CD14-positive monocyte (primary cell): ENCODE results near the gene PTPRR. TPM values are rescaled to one million over a fixed set of nuclear protein-coding genes. Genes with fewer than 3 reads are reported as not detected.

Source experiments
- DNase-seq, 3 donors: peaks; one replicate each; pipeline ENCODE4 v3.0.0-alpha.2; 2011 to 2022
- H2AFZ ChIP-seq: 2 replicates; pipeline ENCODE4 v1.6.0; 2012; ENCODE audit warnings: mild to moderate bottlenecking, low read depth, low read length, inconsistent platforms; ENCODE audit not compliant: insufficient read depth, poor library complexity, severe bottlenecking
- H3K27ac ChIP-seq, 2 donors: 1 replicate in 1 of 2; 2 replicates in 1 of 2; pipeline ENCODE4 v1.5.1; 2012 to 2013; ENCODE audit warnings: low read length in 2 of 2, control low read depth in 1 of 2, inconsistent platforms in 1 of 2, low read depth in 1 of 2, mild to moderate bottlenecking in 1 of 2
- H3K27me3 ChIP-seq, 2 donors: one replicate each; pipeline versions ENCODE4 v1.6.0 to v1.6.1; 2011 to 2013; ENCODE audit warnings: low read length in 2 of 2; ENCODE audit not compliant: control insufficient read depth in 2 of 2, insufficient read depth in 2 of 2
- H3K36me3 ChIP-seq, 2 donors: replicated peaks in 1 of 2; 1 replicate in 1 of 2; 2 replicates in 1 of 2; pipeline versions ENCODE4 v1.5.1 to v1.6.1; 2012 to 2013; ENCODE audit warnings: low read length in 2 of 2, control low read depth in 1 of 2, inconsistent platforms in 1 of 2, mild to moderate bottlenecking in 1 of 2; ENCODE audit not compliant: insufficient read depth in 2 of 2, control insufficient read depth in 1 of 2
- H3K4me1 ChIP-seq, 2 donors: 1 replicate in 1 of 2; 2 replicates in 1 of 2; pipeline versions ENCODE4 v1.5.1 to v1.6.1; 2012 to 2013; ENCODE audit warnings: low read length in 2 of 2, control low read depth in 1 of 2, inconsistent platforms in 1 of 2, mild to moderate bottlenecking in 1 of 2, moderate library complexity in 1 of 2; ENCODE audit not compliant: insufficient read depth in 2 of 2, control insufficient read depth in 1 of 2
- H3K4me2 ChIP-seq: replicated peaks from 2 replicates; pipeline ENCODE3; 2012; ENCODE audit warnings: low read length, moderate library complexity, mild to moderate bottlenecking; ENCODE audit not compliant: poor library complexity, severe bottlenecking; ENCODE audit errors: extremely low read depth
- H3K4me3 ChIP-seq, 3 experiments: fragments of 200-600 bp in 1 of 3; sonication (generic) in 1 of 3; replicated peaks in 1 of 3; 1 replicate in 2 of 3; 2 replicates in 1 of 3; pipeline ENCODE4 v1.5.1; 2011 to 2013; ENCODE audit warnings: low read length in 3 of 3, mild to moderate bottlenecking in 3 of 3, control low read depth in 2 of 3, low read depth in 2 of 3, inconsistent platforms in 1 of 3, moderate library complexity in 1 of 3
- H3K79me2 ChIP-seq: 2 replicates; pipeline ENCODE4 v1.6.0; 2012; ENCODE audit warnings: mild to moderate bottlenecking, control low read depth, inconsistent platforms, low read length, moderate library complexity; ENCODE audit not compliant: insufficient read depth
- H3K9ac ChIP-seq: 2 replicates; pipeline ENCODE4 v1.6.0; 2017; ENCODE audit warnings: low read length, mild to moderate bottlenecking; ENCODE audit not compliant: insufficient read depth, poor library complexity, severe bottlenecking
- H3K9me3 ChIP-seq, 2 donors: replicated peaks in 1 of 2; 1 replicate in 1 of 2; 2 replicates in 1 of 2; pipeline versions ENCODE4 v1.5.1 to v1.6.1; 2012 to 2013; ENCODE audit warnings: low read length in 2 of 2, control low read depth in 1 of 2; ENCODE audit not compliant: control insufficient read depth in 1 of 2, insufficient read depth in 1 of 2
- H4K20me1 ChIP-seq: 2 replicates; pipeline ENCODE4 v1.6.0; 2012; ENCODE audit warnings: mild to moderate bottlenecking, low read length, control low read depth, moderate library complexity; ENCODE audit not compliant: insufficient read depth
- H3K27ac Mint-ChIP-seq, 7 donors: one replicate each; pipeline ENCODE4 v1.8.0; 2020; ENCODE audit warnings: mild to moderate bottlenecking in 7 of 7, mixed read lengths in 7 of 7, moderate library complexity in 6 of 7, inconsistent platforms in 2 of 7
- H3K27me3 Mint-ChIP-seq, 3 donors: one replicate each; pipeline ENCODE4 v1.8.0; 2021 to 2022; ENCODE audit warnings: low read depth in 3 of 3, mild to moderate bottlenecking in 3 of 3, mixed read lengths in 3 of 3, moderate library complexity in 3 of 3, inconsistent platforms in 1 of 3
- H3K36me3 Mint-ChIP-seq, 2 donors: one replicate each; pipeline ENCODE4 v1.8.0; 2020; ENCODE audit warnings: mixed read lengths in 2 of 2, inconsistent platforms in 1 of 2, mild to moderate bottlenecking in 1 of 2
- H3K4me1 Mint-ChIP-seq: one replicate; pipeline ENCODE4 v1.8.0; 2020; ENCODE audit warnings: mild to moderate bottlenecking, mixed read lengths
- H3K4me3 Mint-ChIP-seq, 2 donors: one replicate each; pipeline ENCODE4 v1.8.0; 2020; ENCODE audit warnings: mild to moderate bottlenecking in 2 of 2, mixed read lengths in 2 of 2, moderate library complexity in 1 of 2
- H3K9me3 Mint-ChIP-seq, 7 donors: one replicate each; pipeline ENCODE4 v1.8.0; 2020 to 2022; ENCODE audit warnings: mixed read lengths in 7 of 7, mild to moderate bottlenecking in 6 of 7, moderate library complexity in 6 of 7, inconsistent platforms in 2 of 7
- WGBS: methylation state at CpG from one replicate; pipeline ENCODE4 v1.1.5; 2013; ENCODE audit warnings: missing lambda C conversion rate; ENCODE audit not compliant: insufficient coverage; 5-methylcytosine and 5-hydroxymethylcytosine counted together
- intact Hi-C, 2 donors: fragments of 100-400 bp; cut with micrococcal nuclease; formaldehyde crosslinking; loops; one replicate each; pipeline versions ENCODE4 v1.15.0 to v1.15.1; 2023
- polyA plus RNA-seq, 3 donors: library from polyadenylated mRNA; depleted of rRNA in 1 of 3; unstranded in 2 of 3; stranded (reverse) in 1 of 3; fragments of 300-500 nt in 2 of 3; fragments of >200 nt in 1 of 3; fragmentation: Illumina TruSeq in 2 of 3; gene quantifications; 1 replicate in 2 of 3; 2 replicates in 1 of 3; pipeline ENCODE4 v1.2.3, GENCODE V29; 2012 to 2021
- TF ChIP-seq, protein P1 (sequence below): fragments of 200-600 bp; IDR thresholded peaks from one replicate; pipeline ENCODE4 v1.8.0; 2022; ENCODE audit warnings: antibody characterized with exemption, mild to moderate bottlenecking

Gene PTPRR
- polyA plus RNA-seq, 3 donors: not detected

DNA sequence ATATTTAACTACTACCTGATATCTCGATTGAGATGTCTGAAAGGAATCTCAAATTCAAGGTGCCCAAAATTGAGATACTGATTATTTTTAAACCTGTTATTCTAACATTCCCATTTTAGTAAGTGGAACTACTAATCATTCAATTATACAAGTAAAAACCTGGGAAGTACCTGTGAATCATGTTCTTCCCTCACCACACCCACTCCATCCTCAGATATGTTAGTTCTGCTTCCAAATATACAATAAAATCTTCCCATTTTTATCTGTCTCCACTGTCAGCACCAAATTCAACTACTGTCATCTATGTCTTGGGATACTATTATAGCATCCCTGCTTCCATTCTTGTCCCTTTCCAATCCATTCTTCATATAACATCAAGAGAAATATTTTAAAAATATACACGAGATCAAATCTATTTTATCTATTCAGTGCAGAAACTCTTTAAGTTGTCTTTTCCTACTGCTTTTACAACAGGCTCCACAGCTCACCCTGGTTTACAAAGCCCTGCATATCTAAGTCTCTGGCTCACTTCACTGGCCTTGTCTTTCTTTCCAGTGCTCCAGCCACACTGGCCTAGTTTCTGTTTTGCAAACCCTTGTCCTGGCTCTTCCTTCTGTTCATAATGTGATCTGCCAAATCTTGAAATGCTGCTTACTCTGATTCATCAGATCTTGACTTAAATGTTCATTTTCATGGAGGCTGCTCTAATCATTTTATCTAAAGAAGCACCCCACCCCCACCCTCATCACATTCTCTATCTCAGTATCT is 122.3 kb downstream of the PTPRR start:
- no peaks in the 10 kb centered on the region for H3K79me2 ChIP-seq
- Mint-ChIP-seq H3K27me3 (peaks cover 0 to 2% (median 0%) of the 10 kb centered on the region in 3 donors), H3K4me3 (no peak overlapping the region), H3K36me3 (no peaks in the 10 kb centered on the region), H3K27ac (no peak overlapping the region), H3K4me1 (no peaks in the 10 kb centered on the region), H3K9me3 (peaks cover 0 to 2% (median 0%) of the 10 kb centered on the region in 7 donors)
- no peak overlapping the region for H2AFZ ChIP-seq
- H3K27ac ChIP-seq: no peak overlapping the region
- DNase-seq: no peak
- no peak overlapping the region for H3K4me2 ChIP-seq
- no peaks in the 10 kb centered on the region for H4K20me1 ChIP-seq
- H3K4me1 ChIP-seq: no peaks in the 10 kb centered on the region
- intact Hi-C loops: no loop called here
- TF ChIP-seq, protein P1, sequence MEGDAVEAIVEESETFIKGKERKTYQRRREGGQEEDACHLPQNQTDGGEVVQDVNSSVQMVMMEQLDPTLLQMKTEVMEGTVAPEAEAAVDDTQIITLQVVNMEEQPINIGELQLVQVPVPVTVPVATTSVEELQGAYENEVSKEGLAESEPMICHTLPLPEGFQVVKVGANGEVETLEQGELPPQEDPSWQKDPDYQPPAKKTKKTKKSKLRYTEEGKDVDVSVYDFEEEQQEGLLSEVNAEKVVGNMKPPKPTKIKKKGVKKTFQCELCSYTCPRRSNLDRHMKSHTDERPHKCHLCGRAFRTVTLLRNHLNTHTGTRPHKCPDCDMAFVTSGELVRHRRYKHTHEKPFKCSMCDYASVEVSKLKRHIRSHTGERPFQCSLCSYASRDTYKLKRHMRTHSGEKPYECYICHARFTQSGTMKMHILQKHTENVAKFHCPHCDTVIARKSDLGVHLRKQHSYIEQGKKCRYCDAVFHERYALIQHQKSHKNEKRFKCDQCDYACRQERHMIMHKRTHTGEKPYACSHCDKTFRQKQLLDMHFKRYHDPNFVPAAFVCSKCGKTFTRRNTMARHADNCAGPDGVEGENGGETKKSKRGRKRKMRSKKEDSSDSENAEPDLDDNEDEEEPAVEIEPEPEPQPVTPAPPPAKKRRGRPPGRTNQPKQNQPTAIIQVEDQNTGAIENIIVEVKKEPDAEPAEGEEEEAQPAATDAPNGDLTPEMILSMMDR: no peak
- 70% methylated on average over 1 of the region's 2 CpGs for WGBS
- H3K9me3 ChIP-seq: no peaks in the 10 kb centered on the region
- no peaks in the 10 kb centered on the region for H3K36me3 ChIP-seq
- no peaks in the 10 kb centered on the region for H3K27me3 ChIP-seq
- H3K9ac ChIP-seq: no peak overlapping the region
- H3K4me3 ChIP-seq: no peak overlapping the region

DNA sequence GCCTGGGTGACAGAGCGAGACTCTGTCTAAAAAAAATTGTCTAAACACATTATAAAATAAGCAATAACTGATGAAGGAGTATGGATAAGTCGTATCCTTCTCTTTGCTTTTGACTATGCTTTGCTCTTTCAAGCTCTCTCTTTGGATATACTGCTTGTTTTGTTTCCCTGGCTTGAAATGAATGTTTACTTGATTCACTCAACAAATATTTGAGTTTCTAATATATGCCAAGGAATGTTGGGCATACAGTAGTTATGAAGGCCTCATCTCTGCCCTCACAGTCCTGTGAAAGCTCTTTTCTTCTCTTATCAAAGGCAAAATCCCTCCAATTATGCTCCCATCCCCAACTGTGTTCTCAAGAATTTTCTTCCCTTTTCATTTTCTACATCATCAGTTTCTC is 123.5 kb downstream of the PTPRR start:
- no peak overlapping the region for H3K27ac Mint-ChIP-seq
- no peak overlapping the region for H3K9ac ChIP-seq
- H3K4me3 Mint-ChIP-seq: no peak overlapping the region
- H3K79me2 ChIP-seq: no peaks in the 10 kb centered on the region
- intact Hi-C loops: no loop called here
- no peak for DNase-seq
- H3K27me3 Mint-ChIP-seq: peaks cover 0 to 2% (median 0%) of the 10 kb centered on the region in 3 donors
- H4K20me1 ChIP-seq: no peaks in the 10 kb centered on the region
- no peaks in the 10 kb centered on the region for H3K4me1 Mint-ChIP-seq
- H2AFZ ChIP-seq: no peak overlapping the region
- no CpG with 5 or more reads among the region's 2 CpGs for WGBS
- no peaks in the 10 kb centered on the region for H3K36me3 ChIP-seq
- no peaks in the 10 kb centered on the region for H3K4me1 ChIP-seq
- no peak overlapping the region for H3K27ac ChIP-seq
- H3K4me3 ChIP-seq: no peak overlapping the region
- no peaks in the 10 kb centered on the region for H3K9me3 ChIP-seq
- TF ChIP-seq, protein P1: no peak
- no peaks in the 10 kb centered on the region for H3K36me3 Mint-ChIP-seq
- peaks cover 0 to 2% (median 0%) of the 10 kb centered on the region in 7 donors for H3K9me3 Mint-ChIP-seq
- H3K4me2 ChIP-seq: no peak overlapping the region
- no peaks in the 10 kb centered on the region for H3K27me3 ChIP-seq
